ENCODE measurements around the gene EPC2. TPM values are rescaled to one million over a fixed set of nuclear protein-coding genes. Genes with fewer than 3 reads are reported as not detected.

The EPC2 gene
- total RNA-seq, 1 experiment from 2014 or later, result 29.4 TPM

GRCh38 chr2:148819019-148819585, 174.6 kb downstream of the EPC2 start:
- peaks cover 7% of the 10 kb centered on the region for H3K36me3 Mint-ChIP-seq (ENCODE audit: insufficient read depth, unreplicated experiment)
- intact Hi-C loops (cut with micrococcal nuclease; ENCODE audit: unreplicated experiment), result no loop called here
- no peak overlapping the region for H3K27ac Mint-ChIP-seq (ENCODE audit: unreplicated experiment)
- BruUV-seq (replicated peaks), result no TSS peak
- H3K27me3 Mint-ChIP-seq (ENCODE audit: unreplicated experiment), result no peaks in the 10 kb centered on the region
- TF ChIP-seq CTCF (IDR thresholded peaks at IDR 0.05; ENCODE audit: unreplicated experiment), result no peak
- no peak overlapping the region for H3K4me3 Mint-ChIP-seq (ENCODE audit: low read depth, unreplicated experiment)
- peaks cover 16% of the 10 kb centered on the region for H3K4me1 Mint-ChIP-seq (ENCODE audit: low read depth, unreplicated experiment)
- CTCF ChIA-PET, result no interaction called here
- DNase-seq, result no peak
- no peaks in the 10 kb centered on the region for H3K9me3 Mint-ChIP-seq (ENCODE audit: low read depth, unreplicated experiment)

GRCh38 chr2:148824190-148824589, 179.6 kb downstream of the EPC2 start:
- Mint-ChIP-seq H3K9me3 (ENCODE audit: low read depth, unreplicated experiment) (no peaks in the 10 kb centered on the region), H3K27ac (ENCODE audit: unreplicated experiment) (no peak overlapping the region), H3K27me3 (ENCODE audit: unreplicated experiment) (peaks cover 3% of the 10 kb centered on the region), H3K36me3 (ENCODE audit: insufficient read depth, unreplicated experiment) (no peaks in the 10 kb centered on the region), H3K4me3 (ENCODE audit: low read depth, unreplicated experiment) (no peak overlapping the region), H3K4me1 (ENCODE audit: low read depth, unreplicated experiment) (no peaks in the 10 kb centered on the region)
- CTCF ChIA-PET, result interaction anchor here (1.0 kb wide), 1 partner anchor 9 kb away, joined by 3 read pairs; no protein-coding TSS in a partner anchor
- no TSS peak for BruUV-seq (replicated peaks)
- intact Hi-C loops (cut with micrococcal nuclease; ENCODE audit: unreplicated experiment), result loop anchor here (5.0 kb wide), 1 partner anchor 48 kb away; no protein-coding TSS in a partner anchor
- no peak for DNase-seq
- no peak for TF ChIP-seq CTCF (IDR thresholded peaks at IDR 0.05; ENCODE audit: unreplicated experiment)

GRCh38 chr2:148826791-148827190, 182.2 kb downstream of the EPC2 start:
- Mint-ChIP-seq H3K9me3 (ENCODE audit: low read depth, unreplicated experiment) (no peaks in the 10 kb centered on the region), H3K36me3 (ENCODE audit: insufficient read depth, unreplicated experiment) (no peaks in the 10 kb centered on the region), H3K27ac (ENCODE audit: unreplicated experiment) (no peak overlapping the region), H3K4me3 (ENCODE audit: low read depth, unreplicated experiment) (no peak overlapping the region), H3K4me1 (ENCODE audit: low read depth, unreplicated experiment) (no peaks in the 10 kb centered on the region), H3K27me3 (ENCODE audit: unreplicated experiment) (peaks cover 29% of the 10 kb centered on the region)
- CTCF ChIA-PET, result no interaction called here
- TF ChIP-seq CTCF (IDR thresholded peaks at IDR 0.05; ENCODE audit: unreplicated experiment), result no peak
- DNase-seq, result no peak
- no TSS peak for BruUV-seq (replicated peaks)
- intact Hi-C loops (cut with micrococcal nuclease; ENCODE audit: unreplicated experiment), result no loop called here

- no peak for TF ChIP-seq CTCF (IDR thresholded peaks at IDR 0.05; ENCODE audit: unreplicated experiment)
- BruUV-seq (replicated peaks), result no TSS peak
- Mint-ChIP-seq H3K4me1 (ENCODE audit: low read depth, unreplicated experiment) (no peaks in the 10 kb centered on the region), H3K27ac (ENCODE audit: unreplicated experiment) (no peak overlapping the region), H3K4me3 (ENCODE audit: low read depth, unreplicated experiment) (no peak overlapping the region), H3K36me3 (ENCODE audit: insufficient read depth, unreplicated experiment) (no peaks in the 10 kb centered on the region), H3K27me3 (ENCODE audit: unreplicated experiment) (peaks cover 50% of the 10 kb centered on the region), H3K9me3 (ENCODE audit: low read depth, unreplicated experiment) (no peaks in the 10 kb centered on the region)
- DNase-seq, result no peak
- intact Hi-C loops (cut with micrococcal nuclease; ENCODE audit: unreplicated experiment), result no loop called here
- CTCF ChIA-PET, result no interaction called here
These were observed 184.4 kb downstream of the EPC2 start for GRCh38 chr2:148828941-148829340.

Data from Calu3 (cell line).